GM12878 (cell line): Measurements from ENCODE around the gene RBL2. TPM values are rescaled to one million over a fixed set of nuclear protein-coding genes. Genes with fewer than 3 reads are reported as not detected.
"Not testable (repeated sequence)": the region's sequence is repeated elsewhere in the genome, so short reads cannot be mapped to it uniquely, and the experiment has no call there.

Experiments
- ATAC-seq: fragments of 200-7000 bp; cut with Tn5 transposase; 3 replicates; pipeline ENCODE4 v1.9.1; 2020; ENCODE audit warnings: mild to moderate bottlenecking, moderate library complexity
- BruUV-seq: library from RNA; stranded (reverse); fragments of 400-500 nt; replicated peaks from 2 replicates; lab custom pipeline; 2021; lab: Mats Ljungman, UMichigan
- CTCF ChIA-PET: fragments of 300-600 bp; sonication (Branson Sonifier 250); formaldehyde crosslinking; extraction: SDS; loops from one replicate; lab custom pipeline; 2021; ENCODE audit warnings: inconsistent platforms; lab: Yijun Ruan, JAX
- POLR2A ChIA-PET: fragments of 350-600 bp; formaldehyde crosslinking; extraction: SDS; loops from one replicate; lab custom pipeline; 2021; ENCODE audit warnings: inconsistent platforms; lab: Charles Lee
- RAD21 ChIA-PET: fragments of 300-600 bp; sonication (Branson Sonifier 250); formaldehyde crosslinking; loops from one replicate; lab custom pipeline; 2023; ENCODE audit warnings: antibody characterized with exemption; ENCODE audit not compliant: unreplicated experiment; lab: Charles Lee
- SMC1A ChIA-PET: fragments of 300-600 bp; sonication (Branson Sonifier 250); formaldehyde crosslinking; loops from one replicate; lab custom pipeline; 2023; ENCODE audit not compliant: unreplicated experiment, uncharacterized antibody; lab: Charles Lee
- DNase-seq: peaks from one replicate; pipeline ENCODE4 v3.0.0-alpha.2; 2011; ENCODE audit warnings: low read depth, low spot score
- FAIRE-seq: peaks from 3 replicates; lab custom pipeline; 2011; peaks lifted over from hg19 to GRCh38; lab: Jason Lieb, UNC
- H2AFZ ChIP-seq: 2 replicates; pipeline ENCODE4 v1.6.0; 2011; ENCODE audit warnings: low read depth, low read length, control low read depth; ENCODE audit not compliant: control insufficient read depth
- H3K27ac ChIP-seq: 2 replicates; pipeline ENCODE4 v1.5.1; 2011; ENCODE audit warnings: control low read depth; ENCODE audit not compliant: control insufficient read depth, insufficient read depth
- H3K27me3 ChIP-seq, 2 experiments: replicated peaks in 1 of 2; 2 replicates each; pipeline versions ENCODE4 v1.6.0 to v1.6.1; 2011; ENCODE audit warnings: low read length in 1 of 2; ENCODE audit not compliant: control insufficient read depth in 2 of 2, insufficient read depth in 2 of 2
- H3K36me3 ChIP-seq, 2 experiments: 2 replicates each; pipeline ENCODE4 v1.5.1; 2011; ENCODE audit warnings: low read length in 1 of 2; ENCODE audit not compliant: control insufficient read depth in 2 of 2, insufficient read depth in 2 of 2
- H3K4me1 ChIP-seq: 2 replicates; pipeline ENCODE4 v1.6.1; 2011; ENCODE audit warnings: mild to moderate bottlenecking, low read length, moderate library complexity, mixed read lengths; ENCODE audit not compliant: control insufficient read depth, insufficient read depth
- H3K4me2 ChIP-seq: 2 replicates; pipeline ENCODE4 v1.6.0; 2011; ENCODE audit warnings: control low read depth; ENCODE audit not compliant: control insufficient read depth, insufficient read depth
- H3K4me3 ChIP-seq: fragments of 200-600 bp; sonication (generic); 2 replicates; pipeline ENCODE4 v1.5.1; 2016
- H3K79me2 ChIP-seq: 2 replicates; pipeline ENCODE4 v1.6.0; 2011; ENCODE audit warnings: low read length; ENCODE audit not compliant: control insufficient read depth, insufficient read depth
- H3K9ac ChIP-seq: 2 replicates; pipeline ENCODE4 v1.8.0; 2011; ENCODE audit warnings: low read length, control low read depth, mixed read lengths; ENCODE audit not compliant: control insufficient read depth, insufficient read depth
- H3K9me3 ChIP-seq: replicated peaks from 3 replicates; pipeline ENCODE4 v1.5.1; 2011; ENCODE audit warnings: mild to moderate bottlenecking, low read length; ENCODE audit not compliant: control insufficient read depth, insufficient read depth
- H4K20me1 ChIP-seq: 2 replicates; pipeline ENCODE4 v1.6.0; 2011; ENCODE audit not compliant: control insufficient read depth, insufficient read depth
- CBX3 ChIP-seq: fragments of 200-600 bp; sonication (generic); IDR thresholded peaks from 2 replicates; pipeline ENCODE4 v1.6.1; 2016; ENCODE audit warnings: low read depth, borderline replicate concordance
- CHD2 ChIP-seq: IDR thresholded peaks from 2 replicates; pipeline ENCODE4 v1.6.1; 2011; ENCODE audit warnings: low read depth, low read length, improper control_type of control experiment, borderline replicate concordance
- EP300 ChIP-seq, 2 experiments: fragments of 150-350 bp in 1 of 2; IDR thresholded peaks; 2 replicates each; pipeline ENCODE4 v1.6.1; 2011 to 2012; ENCODE audit warnings: low read depth in 2 of 2, low read length in 2 of 2, borderline replicate concordance in 1 of 2, improper control_type of control experiment in 1 of 2, inconsistent platforms in 1 of 2; ENCODE audit not compliant: control insufficient read depth in 1 of 2
- MTA2 ChIP-seq: fragments of 450-650 bp; IDR thresholded peaks from 2 replicates; pipeline ENCODE4 v1.6.1; 2016; ENCODE audit warnings: low read depth, mild to moderate bottlenecking, moderate library complexity
- RAD21 ChIP-seq: IDR thresholded peaks from 2 replicates; pipeline ENCODE4 v1.6.1; 2011; ENCODE audit warnings: mild to moderate bottlenecking, low read depth, low read length, moderate library complexity; ENCODE audit not compliant: insufficient read depth
- WGBS: methylation state at CpG from one replicate; pipeline ENCODE4 v1.1.6; 2016; ENCODE audit warnings: low lambda C conversion rate; ENCODE audit not compliant: insufficient replicate concordance, insufficient coverage; ENCODE audit errors: missing lambda C conversion rate; 5-methylcytosine and 5-hydroxymethylcytosine counted together
- in situ Hi-C: fragments of 300-500 bp; cut with MboI; formaldehyde crosslinking; loops from 9 replicates; pipeline ENCODE4 v1.14.3; 2018; ENCODE audit warnings: mixed read lengths
- intact Hi-C: fragments of 100-400 bp; cut with micrococcal nuclease; formaldehyde crosslinking; loops from one replicate; pipeline ENCODE4 v1.14.2; 2022; ENCODE audit not compliant: unreplicated experiment
- polyA plus RNA-seq, 11 experiments: library from polyadenylated mRNA; depleted of rRNA in 4 of 11; unstranded in 6 of 11; stranded (reverse) in 5 of 11; fragments of >200 nt; fragmentation: Nextera tagmentation in 4 of 11; fragmentation: Illumina TruSeq in 1 of 11; extraction: Ambion mirVana in 4 of 11; extraction: Trizol in 1 of 11; gene quantifications; 1 replicate in 1 of 11; 2 replicates in 10 of 11; pipeline versions ENCODE4 v1.2.1 to v1.2.3, GENCODE V29; 2011 to 2016; ENCODE audit warnings: inconsistent platforms in 2 of 11, missing spikeins in 2 of 11, low read depth in 1 of 11
- total RNA-seq, 4 experiments: library from RNA; depleted of rRNA in 3 of 4; stranded (reverse); fragments of >200 nt in 3 of 4; fragmentation: Illumina TruSeq in 1 of 4; extraction: Trizol in 1 of 4; gene quantifications; 2 replicates each; pipeline versions ENCODE4 v1.2.1 to v1.2.3, GENCODE V29; 2013 to 2021

The RBL2 gene
- total and polyA plus RNA-seq, 10 of the 15 experiments (the other 5 are each of a cell fraction or from before 2014, with no cell fraction given) = 10.0 to 107 (median 39.0) TPM

- TF ChIP-seq CBX3 (no peak), RAD21 (no peak)
Observed at GRCh38 chr16:53534206-53534605, 99.9 kb downstream of the RBL2 start (continued).

- ATAC-seq = no peak
- FAIRE-seq = no peak
Observed at GRCh38 chr16:53537626-53538025, 103.4 kb downstream of the RBL2 start.

GRCh38 chr16:53539346-53539745 is 105.1 kb downstream of the RBL2 start:
- SMC1A ChIA-PET, BruUV-seq, H3K79me2 ChIP-seq: not testable (repeated sequence)

More at GRCh38 chr16:53537626-53538025, 103.4 kb downstream of the RBL2 start:
- RAD21 ChIA-PET = interaction anchor here (1.6 to 1.9 kb wide), 2 partner anchors 12 to 18 kb away, joined by 3 to 6 read pairs; no protein-coding TSS in a partner anchor
- H3K4me3 ChIP-seq = no peak overlapping the region
- no peaks in the 10 kb centered on the region for H3K27me3 ChIP-seq
- CTCF ChIA-PET = interaction anchor here (0.9 to 4.7 kb wide), 2 partner anchors 10 to 21 kb away, joined by 3 to 53 read pairs; no protein-coding TSS in a partner anchor
- in situ Hi-C loops = no loop called here
- SMC1A ChIA-PET = interaction anchor here (1.8 to 8.0 kb wide), 3 partner anchors 10 to 33 kb away, joined by 8 to 77 read pairs (median 43); no protein-coding TSS in a partner anchor
- POLR2A ChIA-PET = interaction anchor here (0.7 to 1.2 kb wide), 3 partner anchors 19 to 164 kb away, joined by 3 to 5 read pairs (median 3); no protein-coding TSS in a partner anchor
- no peak for DNase-seq
- no TSS peak for BruUV-seq
- H3K4me2 ChIP-seq = no peak overlapping the region
- no peak for TF ChIP-seq CHD2
- TF ChIP-seq MTA2 = peak; percentile 29; the same call in 1 of the 2 replicates
- peak in 1 of 2 experiments; percentile 23; a peak in 1 of 4 replicates for TF ChIP-seq EP300 (IDR thresholded peaks at IDR 0.05; ENCODE audit: borderline replicate concordance in 1 of 2, control insufficient read depth in 1 of 2, low read depth in 2 of 2, low read length in 2 of 2)
- peaks cover 16% of the 10 kb centered on the region for H3K4me1 ChIP-seq
- H3K36me3 ChIP-seq = no peaks in the 10 kb centered on the region
- H4K20me1 ChIP-seq = no peaks in the 10 kb centered on the region
- H2AFZ ChIP-seq = no peak overlapping the region
- intact Hi-C loops = no loop called here
- H3K9me3 ChIP-seq = no peaks in the 10 kb centered on the region; the same call in 2 of the 3 replicates
- no peak overlapping the region for H3K27ac ChIP-seq
- WGBS = 96% methylated on average over 5 of the region's 5 CpGs
- no peaks in the 10 kb centered on the region for H3K79me2 ChIP-seq
- no peak overlapping the region for H3K9ac ChIP-seq

GRCh38 chr16:53539759-53540718 is 105.8 kb downstream of the RBL2 start:
- ATAC-seq, H3K4me1 ChIP-seq, H3K27ac ChIP-seq, intact Hi-C loops, in situ Hi-C loops, POLR2A ChIA-PET, H3K36me3 ChIP-seq, H2AFZ ChIP-seq, FAIRE-seq, H3K9ac ChIP-seq, H3K9me3 ChIP-seq, H4K20me1 ChIP-seq, CTCF ChIA-PET, H3K4me3 ChIP-seq, DNase-seq, H3K4me2 ChIP-seq, H3K27me3 ChIP-seq, H3K79me2 ChIP-seq, BruUV-seq: not testable (repeated sequence)
- 61% methylated on average over 12 of the region's 13 CpGs for WGBS
- SMC1A ChIA-PET = interaction anchor here (0.9 kb wide), 1 partner anchor 10 kb away, joined by 3 read pairs; no protein-coding TSS in a partner anchor
- RAD21 ChIA-PET = interaction anchor here (1.5 kb wide), 1 partner anchor 10 kb away, joined by 5 read pairs; no protein-coding TSS in a partner anchor

More at GRCh38 chr16:53539346-53539745, 105.1 kb downstream of the RBL2 start:
- POLR2A ChIA-PET, H2AFZ ChIP-seq, H3K27ac ChIP-seq, H3K9ac ChIP-seq, RAD21 ChIA-PET, ATAC-seq, in situ Hi-C loops, H3K4me2 ChIP-seq, H3K4me3 ChIP-seq, H3K36me3 ChIP-seq, H3K9me3 ChIP-seq, H4K20me1 ChIP-seq, CTCF ChIA-PET, intact Hi-C loops, FAIRE-seq, H3K27me3 ChIP-seq, DNase-seq: not testable (repeated sequence)
- WGBS = 84% methylated on average over 5 of the region's 27 CpGs
- peaks cover 14% of the 10 kb centered on the region for H3K4me1 ChIP-seq
